SW 1271 (cell line): ENCODE data around the gene SLC25A47.

Experiments used
- DNase-seq, 2 experiments: peaks; one replicate each; lab custom pipeline; 2025; lab: John Stamatoyannopoulos, UW

Gene SLC25A47

GRCh38 chr14:100346306-100347091, 23.4 kb downstream of the SLC25A47 start:
- no peak for DNase-seq

GRCh38 chr14:100348253-100348729, 25.2 kb downstream of the SLC25A47 start:
- DNase-seq, result no peak

- DNase-seq, result no peak
Measured at GRCh38 chr14:100348784-100349685, 25.9 kb downstream of the SLC25A47 start.

- DNase-seq, result no peak
Measured at GRCh38 chr14:100350276-100350926, 27.3 kb downstream of the SLC25A47 start.

- DNase-seq, result no peak
Measured at GRCh38 chr14:100350986-100351385, 27.8 kb downstream of the SLC25A47 start.

GRCh38 chr14:100358396-100358795, 35.3 kb downstream of the SLC25A47 start:
- DNase-seq, result no peak

GRCh38 chr14:100359111-100359510, 36.0 kb downstream of the SLC25A47 start:
- DNase-seq, result no peak

GRCh38 chr14:100359881-100360280, 36.7 kb downstream of the SLC25A47 start:
- no peak for DNase-seq

- no peak for DNase-seq
Measured at GRCh38 chr14:100361626-100362025, 38.5 kb downstream of the SLC25A47 start.

GRCh38 chr14:100362311-100362927, 39.3 kb downstream of the SLC25A47 start:
- no peak for DNase-seq

GRCh38 chr14:100363053-100363452, 39.9 kb downstream of the SLC25A47 start:
- DNase-seq, result no peak

- no peak for DNase-seq
Measured at GRCh38 chr14:100364403-100364802, 41.3 kb downstream of the SLC25A47 start.

GRCh38 chr14:100365741-100366140, 42.6 kb downstream of the SLC25A47 start:
- DNase-seq, result no peak

GRCh38 chr14:100369019-100369418, 45.9 kb downstream of the SLC25A47 start:
- DNase-seq, result no peak

GRCh38 chr14:100370003-100370402, 46.9 kb downstream of the SLC25A47 start:
- no peak for DNase-seq

- DNase-seq, result no peak
Measured at GRCh38 chr14:100371773-100372172, 48.6 kb downstream of the SLC25A47 start.

- no peak for DNase-seq
Measured at GRCh38 chr14:100372357-100373048, 49.4 kb downstream of the SLC25A47 start.

GRCh38 chr14:100374270-100374669, 51.1 kb downstream of the SLC25A47 start:
- no peak for DNase-seq

- DNase-seq, result no peak
Measured at GRCh38 chr14:100374876-100375265, 51.7 kb downstream of the SLC25A47 start.

GRCh38 chr14:100375266-100375962, 52.3 kb downstream of the SLC25A47 start:
- DNase-seq, result peak in 1 of 2 experiments; percentile 21
